HepG2 (cell line): ENCODE measurements around the gene CD83. TPM values are rescaled to one million over a fixed set of nuclear protein-coding genes. Genes with fewer than 3 reads are reported as not detected.

Source experiments
- ATAC-seq: fragments of 200-7000 bp; cut with Tn5 transposase; 3 replicates; pipeline ENCODE4 v1.9.1; 2020; ENCODE audit warnings: mild to moderate bottlenecking, moderate library complexity
- BruUV-seq: library from RNA; stranded (reverse); fragments of 400-500 nt; replicated peaks from 2 replicates; lab custom pipeline; 2021; lab: Mats Ljungman, UMichigan
- CTCF ChIA-PET: fragments of 300-600 bp; formaldehyde crosslinking; extraction: SDS; loops from one replicate; lab custom pipeline; 2021; ENCODE audit warnings: low total read pairs, inconsistent platforms, low intra/inter-chr PET ratio; lab: Yijun Ruan, JAX
- POLR2A ChIA-PET: fragments of 350-600 bp; sonication (Branson Sonifier 250); formaldehyde crosslinking; loops from one replicate; lab custom pipeline; 2020; ENCODE audit warnings: antibody characterized with exemption, inconsistent platforms; lab: Yijun Ruan, JAX
- DNase-seq: peaks from one replicate; pipeline ENCODE4 v3.0.0-alpha.2; 2015; ENCODE audit warnings: low spot score
- FAIRE-seq: peaks from 3 replicates; lab custom pipeline; 2011; peaks lifted over from hg19 to GRCh38; lab: Jason Lieb, UNC
- H2AFZ ChIP-seq: one replicate; pipeline ENCODE4 v1.6.1; 2011; ENCODE audit warnings: low read length, inconsistent platforms
- H3K27ac ChIP-seq: fragments of 300-600 bp; 3 replicates; pipeline ENCODE4 v1.8.0; 2011; ENCODE audit warnings: mixed run types, mild to moderate bottlenecking, mixed read lengths, low read length, inconsistent platforms; ENCODE audit not compliant: insufficient read depth; ENCODE audit errors: extremely low read length
- H3K27me3 ChIP-seq, 2 experiments: fragments of 200-600 bp in 1 of 2; 2 replicates in 1 of 2; 3 replicates in 1 of 2; pipeline versions ENCODE4 v1.6.0 to v1.8.0; 2011; ENCODE audit warnings: low read length in 2 of 2, mild to moderate bottlenecking in 2 of 2, moderate library complexity in 2 of 2, inconsistent platforms in 1 of 2; ENCODE audit not compliant: insufficient read depth in 2 of 2, control insufficient read depth in 1 of 2
- H3K36me3 ChIP-seq, 2 experiments: fragments of 200-600 bp in 1 of 2; replicated peaks in 1 of 2; 2 replicates in 1 of 2; 3 replicates in 1 of 2; pipeline versions ENCODE4 v1.5.1 to v1.8.0; 2011; ENCODE audit warnings: low read length in 2 of 2, inconsistent platforms in 1 of 2; ENCODE audit not compliant: insufficient read depth in 2 of 2, control insufficient read depth in 1 of 2
- H3K4me1 ChIP-seq: 2 replicates; pipeline ENCODE4 v1.5.1; 2012; ENCODE audit warnings: low read length, inconsistent platforms; ENCODE audit not compliant: insufficient read depth
- H3K4me2 ChIP-seq: 2 replicates; pipeline ENCODE4 v1.6.0; 2011; ENCODE audit warnings: low read depth, low read length, inconsistent platforms
- H3K4me3 ChIP-seq, 3 experiments: fragments of 200-600 bp in 1 of 3; sonication (generic), shearing (Covaris generic) in 1 of 3; replicated peaks in 1 of 3; 2 replicates each; pipeline ENCODE4 v1.5.1; 2011 to 2016; ENCODE audit warnings: low read length in 3 of 3, inconsistent platforms in 2 of 3, low read depth in 2 of 3, mild to moderate bottlenecking in 2 of 3, control low read depth in 1 of 3, mixed read lengths in 1 of 3; ENCODE audit not compliant: insufficient read depth in 1 of 3
- H3K79me2 ChIP-seq: one replicate; pipeline ENCODE4 v1.6.1; 2011; ENCODE audit warnings: low read length, inconsistent platforms; ENCODE audit not compliant: insufficient read depth
- H3K9ac ChIP-seq: 2 replicates; pipeline ENCODE4 v1.6.0; 2011; ENCODE audit warnings: mild to moderate bottlenecking, low read depth, low read length, inconsistent platforms; ENCODE audit not compliant: insufficient read depth
- H3K9me3 ChIP-seq: 2 replicates; pipeline ENCODE4 v1.5.1; 2012; ENCODE audit warnings: mild to moderate bottlenecking, low read length
- H4K20me1 ChIP-seq: 2 replicates; pipeline ENCODE4 v1.6.0; 2011; ENCODE audit warnings: inconsistent platforms, mild to moderate bottlenecking, low read length, moderate library complexity; ENCODE audit not compliant: insufficient read depth
- CREM ChIP-seq, 2 experiments: sonication (generic) in 1 of 2; formaldehyde crosslinking in 1 of 2; IDR thresholded peaks; 2 replicates each; pipeline versions ENCODE4 v1.4.0 to v1.6.1; 2016 to 2020; ENCODE audit warnings: antibody characterized with exemption in 1 of 2, mild to moderate bottlenecking in 1 of 2, missing genetic modification reagents in 1 of 2
- EED ChIP-seq: sonication (generic); formaldehyde crosslinking; IDR thresholded peaks from 2 replicates; pipeline ENCODE4 v1.5.0; 2020; ENCODE audit warnings: mild to moderate bottlenecking, missing genetic modification reagents
- GATAD1 ChIP-seq: IDR thresholded peaks from 2 replicates; pipeline ENCODE4 v1.6.1; 2016; ENCODE audit warnings: missing genetic modification reagents, missing compliant biosample characterization
- KDM5B ChIP-seq: sonication (generic); formaldehyde crosslinking; IDR thresholded peaks from 2 replicates; pipeline ENCODE4 v1.4.0; 2020; ENCODE audit warnings: missing genetic modification reagents, mild to moderate bottlenecking, borderline replicate concordance
- MXD1 ChIP-seq: sonication (generic); formaldehyde crosslinking; IDR thresholded peaks from 2 replicates; pipeline ENCODE4 v1.4.0; 2020; ENCODE audit warnings: mild to moderate bottlenecking, missing genetic modification reagents
- NR0B2 ChIP-seq: sonication (generic); formaldehyde crosslinking; IDR thresholded peaks from 2 replicates; pipeline ENCODE4 v1.4.0; 2020; ENCODE audit warnings: mild to moderate bottlenecking, missing genetic modification reagents
- NR2F1 ChIP-seq, 2 experiments: fragments of 450-650 bp in 1 of 2; formaldehyde crosslinking in 1 of 2; IDR thresholded peaks; 2 replicates each; pipeline versions ENCODE4 v1.5.0 to v1.6.1; 2016 to 2020; ENCODE audit warnings: mild to moderate bottlenecking in 1 of 2, missing compliant biosample characterization in 1 of 2, missing genetic modification reagents in 1 of 2, moderate library complexity in 1 of 2
- RFX3 ChIP-seq: IDR thresholded peaks from 2 replicates; pipeline ENCODE4 v1.6.1; 2016; ENCODE audit warnings: missing biosample characterization, missing genetic modification reagents
- SP5 ChIP-seq: IDR thresholded peaks from 2 replicates; pipeline ENCODE4 v1.6.1; 2016; ENCODE audit warnings: low read depth, borderline replicate concordance
- THRA ChIP-seq: sonication (generic); formaldehyde crosslinking; IDR thresholded peaks from 2 replicates; pipeline ENCODE4 v1.4.0; 2020; ENCODE audit warnings: missing genetic modification reagents, borderline replicate concordance
- ZBTB7A ChIP-seq: sonication (generic); formaldehyde crosslinking; IDR thresholded peaks from 2 replicates; pipeline ENCODE4 v1.8.0; 2022; ENCODE audit warnings: mild to moderate bottlenecking, missing genetic modification reagents
- ZNF264 ChIP-seq: sonication (generic); formaldehyde crosslinking; IDR thresholded peaks from 2 replicates; pipeline ENCODE4 v1.4.0; 2020; ENCODE audit warnings: missing genetic modification reagents
- ZNF451 ChIP-seq: sonication (generic); formaldehyde crosslinking; IDR thresholded peaks from 2 replicates; pipeline ENCODE4 v1.5.0; 2020; ENCODE audit warnings: mild to moderate bottlenecking, missing genetic modification reagents
- ZNF512 ChIP-seq: sonication (generic); formaldehyde crosslinking; IDR thresholded peaks from 2 replicates; pipeline ENCODE4 v1.4.0; 2020; ENCODE audit warnings: mild to moderate bottlenecking, missing genetic modification reagents
- ZNF644 ChIP-seq: IDR thresholded peaks from 2 replicates; pipeline ENCODE4 v1.6.1; 2016; ENCODE audit warnings: low read depth
- ZNF674 ChIP-seq: sonication (generic); formaldehyde crosslinking; IDR thresholded peaks from 2 replicates; pipeline ENCODE4 v1.5.0; 2020; ENCODE audit warnings: low read depth, mild to moderate bottlenecking, missing genetic modification reagents
- ZNF704 ChIP-seq: sonication (generic); formaldehyde crosslinking; IDR thresholded peaks from 2 replicates; pipeline ENCODE4 v1.8.1; 2023; ENCODE audit warnings: mild to moderate bottlenecking, inconsistent platforms, moderate library complexity, missing genetic modification reagents, borderline replicate concordance
- ZNF709 ChIP-seq: sonication (generic); formaldehyde crosslinking; IDR thresholded peaks from 2 replicates; pipeline ENCODE4 v1.5.0; 2020; ENCODE audit warnings: mild to moderate bottlenecking, missing genetic modification reagents
- ZNF83 ChIP-seq: sonication (generic); formaldehyde crosslinking; IDR thresholded peaks from 2 replicates; pipeline ENCODE4 v1.4.0; 2020; ENCODE audit warnings: missing genetic modification reagents, mild to moderate bottlenecking, borderline replicate concordance
- ZNF883 ChIP-seq: sonication (generic); formaldehyde crosslinking; IDR thresholded peaks from 2 replicates; pipeline ENCODE4 v1.5.1; 2020; ENCODE audit warnings: mild to moderate bottlenecking, missing genetic modification reagents; ENCODE audit errors: not compliant biosample characterization
- WGBS: methylation state at CpG from one replicate; pipeline ENCODE4 v1.1.6; 2017; ENCODE audit warnings: low lambda C conversion rate; 5-methylcytosine and 5-hydroxymethylcytosine counted together
- in situ Hi-C: cut with HindIII; loops from 2 replicates; pipeline ENCODE4 v1.10.0; 2017; ENCODE audit warnings: low pct_unique_long_range_greater_than_20kb; ENCODE audit not compliant: extremely low pct_ligation_motif_present
- intact Hi-C: fragments of 100-400 bp; cut with micrococcal nuclease; formaldehyde crosslinking; loops from one replicate; pipeline ENCODE4 v1.10.0; 2022; ENCODE audit not compliant: unreplicated experiment
- polyA plus RNA-seq, 8 experiments: library from polyadenylated mRNA; depleted of rRNA in 3 of 8; stranded (reverse) in 7 of 8; unstranded in 1 of 8; fragments of >200 nt; fragmentation: Illumina TruSeq in 4 of 8; extraction: Trizol in 4 of 8; gene quantifications; 2 replicates each; pipeline versions ENCODE4 v1.2.1 to v1.2.3, GENCODE V29; 2011 to 2016; ENCODE audit warnings: low read depth in 4 of 8, missing spikeins in 1 of 8, mixed read lengths in 1 of 8; ENCODE audit not compliant: insufficient read depth in 1 of 8
- total RNA-seq, 5 experiments: library from RNA; depleted of rRNA; stranded (reverse); fragments of >200 nt; fragmentation: Illumina TruSeq; extraction: Trizol; gene quantifications; 2 replicates each; pipeline ENCODE4 v1.2.3, GENCODE V29; 2016; ENCODE audit warnings: low read depth in 1 of 5

Gene CD83
- total and polyA plus RNA-seq, 2 of the 13 experiments (the other 11 are each of a cell fraction or from before 2014, with no cell fraction given): 0.46 to 2.3 TPM

GRCh38 chr6:14174996-14175395 lies 57.4 kb downstream of the CD83 start:
- Histone ChIP-seq H3K4me1 (no peaks in the 10 kb centered on the region), H4K20me1 (no peaks in the 10 kb centered on the region), H3K9me3 (peaks cover 17% of the 10 kb centered on the region), H3K36me3 (no peaks in the 10 kb centered on the region), H3K4me3 (no peak overlapping the region), H3K27ac (no peak overlapping the region), H3K9ac (no peak overlapping the region), H3K79me2 (no peaks in the 10 kb centered on the region), H3K27me3 (peaks cover 0 to 6% of the 10 kb centered on the region in 2 experiments; a peak in 1 of 5 replicates), H2AFZ (no peak overlapping the region), H3K4me2 (no peak overlapping the region)
- intact Hi-C loops: no loop called here
- whole genome bisulfite sequencing: 33% methylated on average over 4 of the region's 4 CpGs
- FAIRE-seq (no peak), ATAC-seq (no peak), DNase-seq (no peak)
- BruUV-seq: no TSS peak
- ChIA-PET CTCF (no interaction called here), POLR2A (no interaction called here)
- no peak for TF ChIP-seq ZNF674 (CRISPR knock-in tag)
- TF ChIP-seq ZNF83: no peak
- no peak for TF ChIP-seq SP5 (CRISPR knock-in tag)
- no peak for TF ChIP-seq NR0B2 (CRISPR knock-in tag)
- no peak for TF ChIP-seq ZNF709
- TF ChIP-seq ZNF264 (CRISPR knock-in tag): no peak
- no peak for TF ChIP-seq ZBTB7A (CRISPR knock-in tag)
- TF ChIP-seq EED (CRISPR knock-in tag): no peak
- TF ChIP-seq KDM5B (CRISPR knock-in tag): no peak
- no peak for TF ChIP-seq ZNF644 (CRISPR knock-in tag)
- TF ChIP-seq GATAD1 (CRISPR knock-in tag): no peak
- TF ChIP-seq ZNF512 (CRISPR knock-in tag): no peak
- no peak for TF ChIP-seq NR2F1 (CRISPR knock-in tag; IDR thresholded peaks at IDR 0.05)
- no peak for TF ChIP-seq RFX3
- no peak for TF ChIP-seq ZNF883 (CRISPR knock-in tag)
- TF ChIP-seq ZNF704 (CRISPR knock-in tag): no peak
- TF ChIP-seq MXD1 (CRISPR knock-in tag): no peak
- no peak for TF ChIP-seq CREM (IDR thresholded peaks at IDR 0.05)
- TF ChIP-seq CREM (CRISPR knock-in tag; IDR thresholded peaks at IDR 0.05): no peak
- no peak for TF ChIP-seq ZNF451 (CRISPR knock-in tag)
- TF ChIP-seq THRA: no peak
- in situ Hi-C loops: no loop called here
